HG03045 (cell line): ENCODE results near the gene MOGAT3.
"Not testable (repeated sequence)": the region's sequence is repeated elsewhere in the genome, so short reads cannot be mapped to it uniquely, and the experiment has no call there.

Source experiments
- ATAC-seq: cut with Tn5 transposase; IDR thresholded peaks from one replicate; pipeline ENCODE4 v1.9.1; 2021; ENCODE audit warnings: mild to moderate bottlenecking, moderate library complexity; ENCODE audit not compliant: unreplicated experiment

MOGAT3 gene

GRCh38 chr7:101205901-101206664 lies 5.2 kb upstream of the MOGAT3 start:
- ATAC-seq = no peak

- ATAC-seq = not testable (repeated sequence)
Observed at GRCh38 chr7:101203740-101204738, 3.2 kb upstream of the MOGAT3 start.

GRCh38 chr7:101202603-101202918 lies 1.7 kb upstream of the MOGAT3 start:
- ATAC-seq = no peak

- no peak for ATAC-seq
Observed at GRCh38 chr7:101201695-101202602, 1.1 kb upstream of the MOGAT3 start.

- ATAC-seq = no peak
Observed at GRCh38 chr7:101200504-101200861, 353 bp downstream of the MOGAT3 start.

GRCh38 chr7:101199522-101199921 lies 1.3 kb downstream of the MOGAT3 start:
- ATAC-seq = not testable (repeated sequence)

- no peak for ATAC-seq
Observed at GRCh38 chr7:101198476-101198875, 2.4 kb downstream of the MOGAT3 start.

- ATAC-seq = no peak
Observed at GRCh38 chr7:101197991-101198390, 2.8 kb downstream of the MOGAT3 start.

- ATAC-seq = no peak
Observed at GRCh38 chr7:101195884-101196283, 5.0 kb downstream of the MOGAT3 start.

- ATAC-seq = no peak
Observed at GRCh38 chr7:101189109-101189508, 11.7 kb downstream of the MOGAT3 start.

GRCh38 chr7:101186844-101187428 lies 13.9 kb downstream of the MOGAT3 start:
- ATAC-seq = no peak

GRCh38 chr7:101186194-101186593 lies 14.6 kb downstream of the MOGAT3 start:
- no peak for ATAC-seq

- no peak for ATAC-seq
Observed at GRCh38 chr7:101185258-101185839, 15.5 kb downstream of the MOGAT3 start.

GRCh38 chr7:101180130-101180755 lies 20.6 kb downstream of the MOGAT3 start, which contains the start of gene NAT16:
Gene NAT16, minus strand, starts transcription at chr7:101180293. Its CDS starts 5,486 bp downstream, at chr7:101174807.
- no peak for ATAC-seq

- no peak for ATAC-seq
Observed at GRCh38 chr7:101179713-101180112, 21.1 kb downstream of the MOGAT3 start.

GRCh38 chr7:101179117-101179516 lies 21.7 kb downstream of the MOGAT3 start:
- ATAC-seq = no peak

- no peak for ATAC-seq
Observed at GRCh38 chr7:101177644-101178043, 23.2 kb downstream of the MOGAT3 start.

- ATAC-seq = no peak
Observed at GRCh38 chr7:101175664-101176063, 25.2 kb downstream of the MOGAT3 start.

GRCh38 chr7:101174322-101174854 lies 26.4 kb downstream of the MOGAT3 start:
- ATAC-seq = no peak
